SK-N-SH treated with all-trans-retinoic acid at 6 μM for 48 hours (cell line): ENCODE data around the gene GGT7.

Experiments
- ARNTL ChIP-seq: fragments of 450-650 bp; formaldehyde crosslinking; IDR thresholded peaks from 2 replicates; pipeline ENCODE4 v1.5.0; 2020; ENCODE audit warnings: low read depth, mild to moderate bottlenecking, moderate library complexity, borderline replicate concordance
- BACH2 ChIP-seq: fragments of 250-450 bp; sonication (Bioruptor Pico); IDR thresholded peaks from 2 replicates; pipeline ENCODE4 v1.9.0; 2021; ENCODE audit warnings: mild to moderate bottlenecking, borderline replicate concordance
- ESRRG ChIP-seq: fragments of 250-450 bp; sonication (Bioruptor Pico); IDR thresholded peaks from 2 replicates; pipeline ENCODE4 v1.6.1; 2021; ENCODE audit warnings: mild to moderate bottlenecking
- ISL1 ChIP-seq: fragments of 250-450 bp; sonication (Bioruptor Pico); IDR thresholded peaks from 2 replicates; pipeline ENCODE4 v2.1.2; 2022; ENCODE audit warnings: mild to moderate bottlenecking, moderate library complexity
- OSR1 ChIP-seq: fragments of 250-450 bp; sonication (Bioruptor Pico); IDR thresholded peaks from 2 replicates; pipeline ENCODE4 v1.8.0; 2022; ENCODE audit warnings: moderate library complexity, mild to moderate bottlenecking, inconsistent platforms
- PPARA ChIP-seq: fragments of 250-450 bp; sonication (Bioruptor Pico); IDR thresholded peaks from 2 replicates; pipeline ENCODE4 v1.5.0; 2020; ENCODE audit warnings: mild to moderate bottlenecking, borderline replicate concordance
- RARB ChIP-seq: fragments of 250-450 bp; sonication (Bioruptor Pico); IDR thresholded peaks from 2 replicates; pipeline ENCODE4 v1.8.0; 2021; ENCODE audit warnings: mild to moderate bottlenecking, moderate library complexity
- TCF4 ChIP-seq: fragments of 250-450 bp; sonication (Bioruptor Pico); IDR thresholded peaks from 2 replicates; pipeline ENCODE4 v1.8.0; 2021; ENCODE audit warnings: mild to moderate bottlenecking, moderate library complexity, borderline replicate concordance
- ZFP3 ChIP-seq: fragments of 250-450 bp; sonication (Bioruptor Pico); IDR thresholded peaks from 2 replicates; pipeline ENCODE4 v1.5.0; 2020; ENCODE audit warnings: mild to moderate bottlenecking, moderate library complexity
- ZFP30 ChIP-seq: fragments of 450-650 bp; formaldehyde crosslinking; IDR thresholded peaks from 2 replicates; pipeline ENCODE4 v1.5.0; 2022; ENCODE audit warnings: mild to moderate bottlenecking, moderate library complexity
- TF ChIP-seq, protein P1 (sequence below): fragments of 250-450 bp; sonication (Bioruptor Pico); IDR thresholded peaks from 2 replicates; pipeline ENCODE4 v1.8.0; 2020; ENCODE audit warnings: mild to moderate bottlenecking, moderate library complexity, borderline replicate concordance
- TF ChIP-seq, protein P2 (sequence below): fragments of 250-450 bp; sonication (Bioruptor Pico); IDR thresholded peaks from 2 replicates; pipeline ENCODE4 v1.5.0; 2020; ENCODE audit warnings: mild to moderate bottlenecking, moderate library complexity
- TF ChIP-seq, protein P3 (sequence below): fragments of 250-450 bp; sonication (Bioruptor Pico); IDR thresholded peaks from 2 replicates; pipeline ENCODE4 v1.5.1; 2021; ENCODE audit warnings: mild to moderate bottlenecking, moderate library complexity

DNA sequence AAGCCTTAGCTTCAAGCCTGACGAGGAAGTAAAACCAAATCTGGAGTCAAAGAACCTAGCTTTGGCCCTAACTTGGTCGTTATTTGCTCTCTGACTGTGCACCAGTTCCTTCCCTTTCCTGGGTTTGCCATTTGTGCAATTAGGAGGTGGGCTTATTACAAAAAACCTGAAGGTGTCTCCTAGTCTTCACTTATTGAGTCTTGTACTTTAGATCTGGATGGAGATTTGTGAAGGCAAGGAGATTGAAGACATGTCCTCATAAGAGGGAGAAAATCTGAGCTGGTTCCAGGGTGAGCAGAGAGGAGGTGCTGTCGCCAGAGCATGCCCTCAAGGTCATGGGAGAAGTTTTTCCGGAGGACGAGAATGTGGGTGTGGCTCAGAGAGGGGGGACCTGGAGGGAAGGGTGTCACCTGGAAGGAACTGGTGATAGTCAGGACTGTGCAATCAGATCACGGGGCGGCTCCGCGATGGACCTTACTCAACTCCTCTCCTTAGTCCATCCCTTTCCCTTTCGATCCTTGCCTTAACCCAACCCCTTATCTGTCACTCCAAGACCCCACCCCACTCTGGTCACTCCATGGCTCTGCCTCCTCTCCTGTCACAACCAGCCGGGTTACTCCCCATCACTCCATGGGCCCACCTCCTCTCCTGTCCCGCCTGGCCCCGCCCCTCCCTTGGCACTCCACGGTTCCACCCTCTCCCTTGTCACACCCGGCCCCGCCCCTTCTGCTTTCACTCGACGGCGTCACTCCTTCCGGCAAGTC is 3.2 kb upstream of the GGT7 start:
- TF ChIP-seq ZFP30 (CRISPR knock-in tag) (no peak), RARB (CRISPR knock-in tag) (no peak), OSR1 (CRISPR knock-in tag) (no peak), ESRRG (no peak), ISL1 (CRISPR knock-in tag) (no peak), TCF4 (CRISPR knock-in tag) (no peak), ARNTL (CRISPR knock-in tag) (no peak), BACH2 (CRISPR knock-in tag) (no peak), ZFP3 (CRISPR knock-in tag) (no peak), PPARA (no peak)
- TF ChIP-seq, protein P1, sequence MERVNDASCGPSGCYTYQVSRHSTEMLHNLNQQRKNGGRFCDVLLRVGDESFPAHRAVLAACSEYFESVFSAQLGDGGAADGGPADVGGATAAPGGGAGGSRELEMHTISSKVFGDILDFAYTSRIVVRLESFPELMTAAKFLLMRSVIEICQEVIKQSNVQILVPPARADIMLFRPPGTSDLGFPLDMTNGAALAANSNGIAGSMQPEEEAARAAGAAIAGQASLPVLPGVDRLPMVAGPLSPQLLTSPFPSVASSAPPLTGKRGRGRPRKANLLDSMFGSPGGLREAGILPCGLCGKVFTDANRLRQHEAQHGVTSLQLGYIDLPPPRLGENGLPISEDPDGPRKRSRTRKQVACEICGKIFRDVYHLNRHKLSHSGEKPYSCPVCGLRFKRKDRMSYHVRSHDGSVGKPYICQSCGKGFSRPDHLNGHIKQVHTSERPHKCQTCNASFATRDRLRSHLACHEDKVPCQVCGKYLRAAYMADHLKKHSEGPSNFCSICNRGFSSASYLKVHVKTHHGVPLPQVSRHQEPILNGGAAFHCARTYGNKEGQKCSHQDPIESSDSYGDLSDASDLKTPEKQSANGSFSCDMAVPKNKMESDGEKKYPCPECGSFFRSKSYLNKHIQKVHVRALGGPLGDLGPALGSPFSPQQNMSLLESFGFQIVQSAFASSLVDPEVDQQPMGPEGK (CRISPR knock-in tag): no peak
- TF ChIP-seq, protein P2, sequence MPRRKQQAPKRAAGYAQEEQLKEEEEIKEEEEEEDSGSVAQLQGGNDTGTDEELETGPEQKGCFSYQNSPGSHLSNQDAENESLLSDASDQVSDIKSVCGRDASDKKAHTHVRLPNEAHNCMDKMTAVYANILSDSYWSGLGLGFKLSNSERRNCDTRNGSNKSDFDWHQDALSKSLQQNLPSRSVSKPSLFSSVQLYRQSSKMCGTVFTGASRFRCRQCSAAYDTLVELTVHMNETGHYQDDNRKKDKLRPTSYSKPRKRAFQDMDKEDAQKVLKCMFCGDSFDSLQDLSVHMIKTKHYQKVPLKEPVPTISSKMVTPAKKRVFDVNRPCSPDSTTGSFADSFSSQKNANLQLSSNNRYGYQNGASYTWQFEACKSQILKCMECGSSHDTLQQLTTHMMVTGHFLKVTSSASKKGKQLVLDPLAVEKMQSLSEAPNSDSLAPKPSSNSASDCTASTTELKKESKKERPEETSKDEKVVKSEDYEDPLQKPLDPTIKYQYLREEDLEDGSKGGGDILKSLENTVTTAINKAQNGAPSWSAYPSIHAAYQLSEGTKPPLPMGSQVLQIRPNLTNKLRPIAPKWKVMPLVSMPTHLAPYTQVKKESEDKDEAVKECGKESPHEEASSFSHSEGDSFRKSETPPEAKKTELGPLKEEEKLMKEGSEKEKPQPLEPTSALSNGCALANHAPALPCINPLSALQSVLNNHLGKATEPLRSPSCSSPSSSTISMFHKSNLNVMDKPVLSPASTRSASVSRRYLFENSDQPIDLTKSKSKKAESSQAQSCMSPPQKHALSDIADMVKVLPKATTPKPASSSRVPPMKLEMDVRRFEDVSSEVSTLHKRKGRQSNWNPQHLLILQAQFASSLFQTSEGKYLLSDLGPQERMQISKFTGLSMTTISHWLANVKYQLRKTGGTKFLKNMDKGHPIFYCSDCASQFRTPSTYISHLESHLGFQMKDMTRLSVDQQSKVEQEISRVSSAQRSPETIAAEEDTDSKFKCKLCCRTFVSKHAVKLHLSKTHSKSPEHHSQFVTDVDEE (CRISPR knock-in tag): no peak
- TF ChIP-seq, protein P3, sequence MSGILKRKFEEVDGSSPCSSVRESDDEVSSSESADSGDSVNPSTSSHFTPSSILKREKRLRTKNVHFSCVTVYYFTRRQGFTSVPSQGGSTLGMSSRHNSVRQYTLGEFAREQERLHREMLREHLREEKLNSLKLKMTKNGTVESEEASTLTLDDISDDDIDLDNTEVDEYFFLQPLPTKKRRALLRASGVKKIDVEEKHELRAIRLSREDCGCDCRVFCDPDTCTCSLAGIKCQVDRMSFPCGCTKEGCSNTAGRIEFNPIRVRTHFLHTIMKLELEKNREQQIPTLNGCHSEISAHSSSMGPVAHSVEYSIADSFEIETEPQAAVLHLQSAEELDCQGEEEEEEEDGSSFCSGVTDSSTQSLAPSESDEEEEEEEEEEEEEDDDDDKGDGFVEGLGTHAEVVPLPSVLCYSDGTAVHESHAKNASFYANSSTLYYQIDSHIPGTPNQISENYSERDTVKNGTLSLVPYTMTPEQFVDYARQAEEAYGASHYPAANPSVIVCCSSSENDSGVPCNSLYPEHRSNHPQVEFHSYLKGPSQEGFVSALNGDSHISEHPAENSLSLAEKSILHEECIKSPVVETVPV (CRISPR knock-in tag): no peak
